Activated T-cell treated with anti-CD3 and anti-CD28 coated beads, Interleukin-2, amount 50 U/mL, for 4 hours (primary cell): ENCODE data around the gene NBEAL1. TPM values are rescaled to one million over a fixed set of nuclear protein-coding genes. Genes with fewer than 3 reads are reported as not detected.
"Not testable (repeated sequence)": the region's sequence is repeated elsewhere in the genome, so short reads cannot be mapped to it uniquely, and the experiment has no call there.

Source experiments
- ATAC-seq, 2 donors: fragments of 200-7000 bp; cut with Tn5 transposase; one replicate each; pipeline ENCODE4 v1.10.0; 2021
- DNase-seq: peaks from one replicate; pipeline ENCODE4 v3.0.0-alpha.2; 2020
- H3K27me3 Mint-ChIP-seq: one replicate; pipeline ENCODE4 v1.8.0; 2021; ENCODE audit warnings: low read depth, mixed read lengths
- H3K36me3 Mint-ChIP-seq: one replicate; pipeline ENCODE4 v1.8.0; 2022; ENCODE audit warnings: mixed read lengths; ENCODE audit not compliant: insufficient read depth
- H3K4me1 Mint-ChIP-seq: one replicate; pipeline ENCODE4 v1.8.0; 2021; ENCODE audit warnings: low read depth, mixed read lengths
- H3K4me3 Mint-ChIP-seq: one replicate; pipeline ENCODE4 v1.8.0; 2021; ENCODE audit warnings: mild to moderate bottlenecking, moderate library complexity, mixed read lengths
- H3K9me3 Mint-ChIP-seq: one replicate; pipeline ENCODE4 v1.8.0; 2021; ENCODE audit warnings: mixed read lengths
- total RNA-seq, 3 donors: library from RNA; stranded (reverse); gene quantifications; one replicate each; pipeline ENCODE4 v1.2.1, GENCODE V29; 2021

Gene NBEAL1
- total RNA-seq = 1 to 10 TPM; 3.5 to 5.1 (median 5.0) TPM

DNA sequence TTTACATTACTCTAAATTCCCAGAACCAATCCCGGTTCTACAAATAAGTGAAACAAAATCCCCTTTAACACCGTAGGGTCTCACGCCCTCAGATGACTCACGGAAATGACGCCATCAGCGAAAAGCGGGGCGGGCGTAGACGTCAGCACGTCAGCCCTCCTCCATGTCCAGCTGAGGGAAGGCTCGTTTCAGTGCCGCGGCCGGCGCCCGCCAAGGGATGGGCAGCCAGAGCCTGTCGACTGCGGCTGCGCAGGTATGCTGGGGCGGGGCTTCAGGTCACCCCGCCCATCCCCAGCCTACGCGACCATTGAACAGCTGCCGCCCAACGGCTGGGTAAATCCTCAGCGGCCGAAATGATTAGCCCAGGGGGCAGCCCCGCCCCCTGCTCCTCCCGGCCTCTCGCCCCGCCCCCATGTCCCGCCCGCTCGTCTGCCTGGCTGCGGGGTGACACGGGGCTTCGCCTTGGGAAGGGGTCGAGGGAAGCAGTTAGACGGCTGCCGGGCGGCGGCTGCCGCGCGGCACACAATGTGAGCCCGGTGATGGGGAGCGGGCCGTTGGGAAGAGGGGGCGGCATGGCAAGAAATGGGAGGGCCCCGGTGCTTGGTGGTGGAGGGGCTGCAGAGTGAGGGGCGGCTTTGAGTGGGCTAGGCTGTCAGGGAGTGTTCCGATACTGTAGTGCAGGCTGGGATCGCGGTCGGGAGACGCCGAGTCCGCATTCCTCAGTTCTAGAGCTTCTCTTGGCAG is at the start of gene NBEAL1:
Gene NBEAL1 (plus strand): TSS at position 420 of the 744 bp plus-strand sequence. CDS start 1,510 bp downstream, outside the sequence.
- Mint-ChIP-seq H3K9me3 (no peaks in the 10 kb centered on the region), H3K4me3 (peak within 1 kb of the TSS; percentile 92), H3K27me3 (no peaks in the 10 kb centered on the region), H3K4me1 (peaks cover 36% of the 10 kb centered on the region), H3K36me3 (no peaks in the 10 kb centered on the region)
- ATAC-seq (peak; percentile 95 to 96), DNase-seq (peak; percentile 95)

DNA sequence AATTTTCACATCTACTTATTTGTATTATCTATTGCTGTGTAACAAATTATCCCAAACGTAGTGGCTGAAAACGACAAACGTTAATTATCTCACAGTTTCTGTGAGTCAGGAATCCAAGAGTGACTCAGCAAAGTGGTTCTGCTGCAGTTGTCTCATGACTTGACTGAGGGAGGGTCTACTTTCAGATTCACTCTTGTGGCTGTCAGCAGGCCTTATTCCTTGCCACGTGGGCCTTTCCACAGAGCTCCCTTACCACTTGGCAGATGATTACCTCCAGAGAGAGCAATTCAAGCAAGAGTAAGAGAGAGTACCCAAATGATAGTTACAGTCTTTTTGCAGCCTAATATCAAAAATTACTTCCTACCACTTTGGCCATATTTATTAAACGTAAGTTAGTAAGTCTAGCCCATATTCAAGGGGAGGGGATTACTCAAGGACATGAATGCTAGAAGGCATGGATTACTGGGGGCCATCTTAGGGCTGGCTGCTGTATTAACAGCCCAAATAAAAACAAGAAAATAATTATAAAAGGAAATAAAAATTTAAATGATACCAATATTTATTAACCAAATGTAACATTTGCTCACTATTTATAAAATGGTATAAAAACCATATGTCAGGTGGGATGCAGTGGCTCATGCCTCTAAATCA is 48.7 kb upstream of the NBEAL1 start:
- Mint-ChIP-seq H3K4me3 (no peak overlapping the region), H3K36me3 (no peaks in the 10 kb centered on the region), H3K27me3 (no peaks in the 10 kb centered on the region), H3K9me3 (no peaks in the 10 kb centered on the region), H3K4me1 (peaks cover 4% of the 10 kb centered on the region)
- peak; percentile 74 to 75 for ATAC-seq
- DNase-seq = no peak

DNA sequence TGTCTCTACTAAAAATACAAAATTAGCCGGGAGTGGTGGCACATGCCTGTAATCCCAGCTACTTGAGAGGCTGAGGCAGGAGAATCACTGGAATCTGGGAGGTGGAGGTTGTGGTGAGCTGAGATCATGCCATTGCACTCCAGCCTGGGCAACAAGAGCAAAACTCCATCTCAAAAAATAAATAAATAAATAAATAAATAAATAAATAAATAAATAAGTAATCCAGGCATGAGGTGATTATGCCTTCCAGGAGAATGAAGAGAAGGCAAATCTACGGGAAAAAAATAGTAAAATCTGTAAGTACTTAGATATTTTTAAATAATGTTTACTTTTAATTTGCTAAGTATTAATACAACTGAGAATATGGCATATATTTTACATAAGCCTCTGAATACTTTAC is 45.3 kb upstream of the NBEAL1 start:
- H3K27me3 Mint-ChIP-seq, H3K9me3 Mint-ChIP-seq, H3K4me1 Mint-ChIP-seq, H3K36me3 Mint-ChIP-seq, DNase-seq, ATAC-seq, H3K4me3 Mint-ChIP-seq: not testable (repeated sequence)

- H3K4me3 Mint-ChIP-seq = no peak overlapping the region
Measured at GRCh38 chr2:202976809-202977208, 37.9 kb upstream of the NBEAL1 start.

GRCh38 chr2:202982779-202983491 is 31.7 kb upstream of the NBEAL1 start:
- DNase-seq = no peak
- Mint-ChIP-seq H3K36me3 (peaks cover 21% of the 10 kb centered on the region), H3K4me3 (no peak overlapping the region), H3K9me3 (no peaks in the 10 kb centered on the region), H3K4me1 (no peaks in the 10 kb centered on the region), H3K27me3 (no peaks in the 10 kb centered on the region)
- ATAC-seq = no peak

More at GRCh38 chr2:202976809-202977208, 37.9 kb upstream of the NBEAL1 start:
- no peak for DNase-seq
- Mint-ChIP-seq H3K9me3 (no peaks in the 10 kb centered on the region), H3K36me3 (peaks cover 22% of the 10 kb centered on the region), H3K27me3 (no peaks in the 10 kb centered on the region), H3K4me1 (no peaks in the 10 kb centered on the region)
- no peak for ATAC-seq

DNA sequence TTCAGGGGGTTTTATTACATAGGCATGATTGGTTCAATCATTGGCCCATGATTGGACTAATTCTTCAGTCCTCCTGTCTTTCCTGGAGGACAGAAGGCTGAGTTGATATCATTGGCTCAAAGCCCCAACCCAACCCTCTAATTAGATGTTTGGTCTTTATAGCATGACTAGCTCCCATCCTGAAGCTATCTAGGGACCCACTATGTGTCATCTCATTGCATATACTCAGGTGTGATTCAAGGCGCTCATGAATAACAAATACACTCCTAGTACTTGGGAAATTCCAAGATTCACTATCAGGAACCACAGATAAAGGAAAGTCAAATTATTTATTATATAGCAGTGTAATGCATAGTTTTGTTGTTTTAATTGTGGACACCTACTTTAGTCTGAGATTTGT is 24.9 kb upstream of the NBEAL1 start:
- no peaks in the 10 kb centered on the region for H3K27me3 Mint-ChIP-seq
- DNase-seq (no peak), ATAC-seq (no peak)
- H3K4me3 Mint-ChIP-seq = no peak overlapping the region
- H3K9me3 Mint-ChIP-seq = no peaks in the 10 kb centered on the region
- no peaks in the 10 kb centered on the region for H3K4me1 Mint-ChIP-seq
- H3K36me3 Mint-ChIP-seq = no peaks in the 10 kb centered on the region

DNA sequence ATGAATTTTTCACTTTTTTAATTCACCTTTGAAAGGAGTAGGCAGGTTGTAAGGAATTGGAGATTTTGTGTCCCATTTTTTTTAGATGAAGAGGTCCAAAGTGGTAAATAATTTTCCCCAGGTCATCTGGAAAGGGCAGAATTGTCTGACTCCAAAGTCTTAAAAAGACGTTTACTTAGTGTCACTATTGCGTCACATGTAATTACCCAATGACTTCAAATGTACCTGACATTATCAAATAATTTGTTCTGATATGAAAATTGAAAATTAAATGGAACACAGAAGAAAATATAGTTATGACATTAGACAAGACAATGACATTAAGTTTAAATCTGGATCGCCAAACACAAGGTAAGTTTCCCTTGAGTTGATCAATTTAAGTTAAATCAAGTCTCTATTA is 24.2 kb upstream of the NBEAL1 start:
- H3K4me3 Mint-ChIP-seq = no peak overlapping the region
- no peaks in the 10 kb centered on the region for H3K36me3 Mint-ChIP-seq
- no peak for ATAC-seq
- no peaks in the 10 kb centered on the region for H3K9me3 Mint-ChIP-seq
- DNase-seq = no peak
- peaks cover 4% of the 10 kb centered on the region for H3K27me3 Mint-ChIP-seq
- no peaks in the 10 kb centered on the region for H3K4me1 Mint-ChIP-seq

GRCh38 chr2:202997113-202997512 is 17.6 kb upstream of the NBEAL1 start:
- not testable (repeated sequence) for H3K9me3 Mint-ChIP-seq, H3K27me3 Mint-ChIP-seq, H3K4me1 Mint-ChIP-seq, DNase-seq, H3K36me3 Mint-ChIP-seq, ATAC-seq, H3K4me3 Mint-ChIP-seq

DNA sequence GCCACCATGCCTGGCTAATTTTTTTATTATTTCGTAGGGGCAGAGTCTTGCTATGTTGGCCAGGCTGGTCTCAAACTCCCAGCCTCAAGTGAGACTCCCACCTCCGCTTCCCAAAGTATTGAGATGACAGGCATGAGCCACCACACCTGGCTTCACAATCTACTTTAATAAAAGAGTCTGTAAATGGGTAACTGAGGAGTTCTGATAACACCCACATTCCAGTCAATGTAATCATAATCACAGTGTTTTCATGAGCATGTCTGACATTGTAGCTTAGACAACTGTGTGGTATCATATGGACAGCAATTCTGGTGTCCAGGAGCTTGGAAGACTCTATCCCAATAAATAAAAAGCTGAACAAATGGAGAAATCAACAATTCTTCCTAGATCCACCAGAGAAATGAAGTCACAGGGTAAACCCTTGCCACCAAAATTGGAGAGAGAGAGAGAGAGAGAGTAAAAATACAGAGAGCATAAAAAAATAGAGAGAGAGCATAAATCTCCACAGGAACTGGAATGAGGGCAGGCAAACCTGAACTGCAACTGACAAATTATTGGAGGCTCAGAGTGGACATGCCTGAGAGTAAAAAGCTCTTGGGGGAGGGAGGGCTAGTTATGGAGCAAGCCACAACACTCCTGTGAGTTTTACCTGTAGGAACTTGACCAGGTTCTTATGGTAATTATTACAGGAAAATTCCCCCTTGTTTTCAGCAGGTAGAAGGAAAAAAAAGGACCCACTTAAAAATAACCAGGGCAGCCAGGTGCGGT is 12.4 kb upstream of the NBEAL1 start:
- ATAC-seq (no peak), DNase-seq (no peak)
- peaks cover 6% of the 10 kb centered on the region for H3K27me3 Mint-ChIP-seq
- no peaks in the 10 kb centered on the region for H3K9me3 Mint-ChIP-seq
- H3K36me3 Mint-ChIP-seq = no peaks in the 10 kb centered on the region
- no peak overlapping the region for H3K4me3 Mint-ChIP-seq
- H3K4me1 Mint-ChIP-seq = no peaks in the 10 kb centered on the region

DNA sequence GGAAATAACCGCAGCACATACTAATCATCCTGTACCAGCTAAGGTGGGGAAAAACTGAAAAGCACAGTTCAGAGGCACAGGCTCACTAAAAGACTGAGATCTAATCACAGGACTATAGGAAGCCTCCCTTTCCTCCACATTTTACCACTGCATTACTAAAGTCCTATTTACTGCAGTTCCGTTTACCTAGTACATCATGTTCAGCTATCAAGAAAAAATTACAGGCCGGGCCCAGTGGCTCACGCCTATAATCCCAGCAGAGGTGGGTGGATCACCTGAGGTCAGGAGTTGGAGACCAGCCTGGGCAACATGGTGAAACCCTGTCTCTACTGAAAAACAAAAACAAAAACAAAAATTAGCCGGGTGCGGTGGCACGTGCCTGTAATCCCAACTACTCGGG is 11.0 kb upstream of the NBEAL1 start:
- no peak for DNase-seq
- H3K9me3 Mint-ChIP-seq = peaks cover 2% of the 10 kb centered on the region
- H3K36me3 Mint-ChIP-seq = no peaks in the 10 kb centered on the region
- no peaks in the 10 kb centered on the region for H3K4me1 Mint-ChIP-seq
- no peak overlapping the region for H3K4me3 Mint-ChIP-seq
- H3K27me3 Mint-ChIP-seq = peaks cover 6% of the 10 kb centered on the region
- no peak for ATAC-seq

GRCh38 chr2:203016716-203017115 is 2.0 kb downstream of the NBEAL1 start:
- ATAC-seq (no peak), DNase-seq (no peak)
- Mint-ChIP-seq H3K27me3 (no peaks in the 10 kb centered on the region), H3K4me3 (no peak overlapping the region), H3K9me3 (no peaks in the 10 kb centered on the region), H3K36me3 (no peaks in the 10 kb centered on the region), H3K4me1 (peaks cover 36% of the 10 kb centered on the region)

GRCh38 chr2:203018181-203018580 is 3.5 kb downstream of the NBEAL1 start:
- ATAC-seq (no peak), DNase-seq (no peak)
- H3K9me3 Mint-ChIP-seq = no peaks in the 10 kb centered on the region
- peaks cover 35% of the 10 kb centered on the region for H3K4me1 Mint-ChIP-seq
- H3K27me3 Mint-ChIP-seq = no peaks in the 10 kb centered on the region
- H3K4me3 Mint-ChIP-seq = peak overlapping the region; percentile 19
- no peaks in the 10 kb centered on the region for H3K36me3 Mint-ChIP-seq

DNA sequence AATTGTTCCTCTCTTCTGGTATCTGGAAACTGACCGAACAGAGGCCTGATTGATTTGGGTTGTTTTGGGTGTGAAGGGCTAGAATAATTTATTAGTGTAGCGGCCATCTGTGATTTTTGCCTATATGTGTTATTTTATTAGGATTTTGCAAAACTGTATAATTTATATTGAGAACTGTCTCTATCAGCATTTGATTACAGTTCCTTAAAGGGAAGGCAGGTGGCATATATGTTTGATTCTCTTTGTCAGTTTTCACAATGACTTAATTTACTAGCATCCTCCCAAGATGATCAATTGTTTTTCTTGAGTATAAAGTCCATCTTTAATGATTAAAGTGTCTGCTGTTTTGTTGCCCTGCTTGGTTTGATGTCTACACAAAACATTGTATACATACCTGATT is 4.5 kb downstream of the NBEAL1 start:
- no peak for ATAC-seq
- peaks cover 29% of the 10 kb centered on the region for H3K4me1 Mint-ChIP-seq
- H3K4me3 Mint-ChIP-seq = no peak overlapping the region
- no peaks in the 10 kb centered on the region for H3K27me3 Mint-ChIP-seq
- H3K9me3 Mint-ChIP-seq = no peaks in the 10 kb centered on the region
- DNase-seq = no peak
- H3K36me3 Mint-ChIP-seq = peaks cover 3% of the 10 kb centered on the region

DNA sequence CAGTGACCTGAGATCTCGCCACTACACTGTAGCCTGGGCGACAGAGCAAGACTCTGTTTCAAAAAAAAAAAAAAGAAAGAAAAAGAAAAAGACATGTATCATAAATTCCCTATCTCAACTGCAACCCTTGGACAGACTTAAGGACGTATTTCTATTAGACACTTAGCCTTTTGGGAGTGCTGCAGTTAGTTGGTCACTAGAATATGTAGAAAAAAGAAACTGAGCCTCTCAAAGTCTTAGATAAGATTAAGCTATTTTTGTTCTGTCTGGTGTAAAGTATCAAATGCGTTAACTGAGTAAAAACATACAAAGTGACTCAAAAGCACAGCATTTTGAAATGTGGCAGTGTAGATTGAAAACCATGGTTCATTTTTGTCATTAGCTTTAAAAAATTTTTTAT is 7.3 kb downstream of the NBEAL1 start:
- H3K9me3 Mint-ChIP-seq = no peaks in the 10 kb centered on the region
- ATAC-seq = no peak

More for the DNA sequence above, 7.3 kb downstream of the NBEAL1 start:
- Mint-ChIP-seq H3K27me3 (no peaks in the 10 kb centered on the region), H3K36me3 (peaks cover 3% of the 10 kb centered on the region), H3K4me1 (peaks cover 17% of the 10 kb centered on the region), H3K4me3 (no peak overlapping the region)
- no peak for DNase-seq
